ENCODE results near the gene PRR16. TPM values are rescaled to one million over a fixed set of nuclear protein-coding genes. Genes with fewer than 3 reads are reported as not detected.

Gene PRR16
- total RNA-seq, 1 donor from 2014 or later = 0.25 TPM

DNA sequence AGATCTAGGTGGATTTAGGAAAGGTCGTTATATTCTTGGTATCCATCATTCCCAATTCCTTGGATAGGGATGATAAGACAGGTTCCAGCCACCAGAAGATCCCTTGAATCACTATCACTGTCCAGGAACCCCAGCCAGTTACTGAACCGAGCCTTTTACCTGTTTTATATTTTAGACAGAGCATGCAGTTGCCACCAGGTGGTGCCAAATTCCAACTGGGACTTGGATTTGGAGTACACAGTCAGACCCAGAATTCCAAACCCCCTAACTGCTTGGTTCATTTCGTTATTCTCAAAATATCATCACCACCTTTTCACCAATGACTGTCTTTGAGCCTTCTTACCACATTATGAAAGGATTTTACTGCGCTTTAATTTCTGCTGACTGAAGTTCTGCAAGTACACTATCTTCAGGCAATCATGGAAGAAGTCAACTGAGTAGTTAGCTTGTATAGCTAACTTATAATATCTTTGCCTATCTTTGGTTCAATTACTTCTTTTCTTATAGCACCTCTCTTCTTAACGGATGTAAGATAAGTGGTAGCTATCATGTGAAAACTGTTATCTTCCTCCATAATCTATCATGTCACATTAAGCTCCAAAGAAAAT lies 191.8 kb downstream of the PRR16 start:
- H3K27me3 Mint-ChIP-seq (ENCODE audit: unreplicated experiment) = no peaks in the 10 kb centered on the region
- DNase-seq = peak; percentile 47
- no peaks in the 10 kb centered on the region for H3K4me1 Mint-ChIP-seq (ENCODE audit: low read depth, unreplicated experiment)

DNA sequence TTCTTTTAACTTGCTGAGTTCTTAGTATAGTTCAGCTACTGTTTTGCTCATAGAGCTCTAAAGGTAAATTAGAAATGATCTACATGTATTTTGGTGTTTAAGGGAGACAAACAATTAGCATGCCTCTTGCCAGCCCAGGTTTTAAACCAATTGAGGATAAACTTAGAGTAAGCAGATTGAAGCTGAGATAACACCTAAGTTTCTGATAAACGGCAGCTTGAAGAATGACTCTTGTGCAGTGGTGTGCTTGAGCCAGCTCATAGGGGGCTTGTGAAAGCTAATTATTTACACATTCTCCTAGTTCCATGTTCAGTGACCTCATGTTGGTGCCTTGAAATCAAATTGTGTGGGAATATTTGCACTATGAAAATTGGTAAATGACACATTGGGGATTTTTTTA lies 193.0 kb downstream of the PRR16 start:
- TF ChIP-seq, protein P1, sequence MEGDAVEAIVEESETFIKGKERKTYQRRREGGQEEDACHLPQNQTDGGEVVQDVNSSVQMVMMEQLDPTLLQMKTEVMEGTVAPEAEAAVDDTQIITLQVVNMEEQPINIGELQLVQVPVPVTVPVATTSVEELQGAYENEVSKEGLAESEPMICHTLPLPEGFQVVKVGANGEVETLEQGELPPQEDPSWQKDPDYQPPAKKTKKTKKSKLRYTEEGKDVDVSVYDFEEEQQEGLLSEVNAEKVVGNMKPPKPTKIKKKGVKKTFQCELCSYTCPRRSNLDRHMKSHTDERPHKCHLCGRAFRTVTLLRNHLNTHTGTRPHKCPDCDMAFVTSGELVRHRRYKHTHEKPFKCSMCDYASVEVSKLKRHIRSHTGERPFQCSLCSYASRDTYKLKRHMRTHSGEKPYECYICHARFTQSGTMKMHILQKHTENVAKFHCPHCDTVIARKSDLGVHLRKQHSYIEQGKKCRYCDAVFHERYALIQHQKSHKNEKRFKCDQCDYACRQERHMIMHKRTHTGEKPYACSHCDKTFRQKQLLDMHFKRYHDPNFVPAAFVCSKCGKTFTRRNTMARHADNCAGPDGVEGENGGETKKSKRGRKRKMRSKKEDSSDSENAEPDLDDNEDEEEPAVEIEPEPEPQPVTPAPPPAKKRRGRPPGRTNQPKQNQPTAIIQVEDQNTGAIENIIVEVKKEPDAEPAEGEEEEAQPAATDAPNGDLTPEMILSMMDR (IDR thresholded peaks at IDR 0.05; ENCODE audit: partially characterized antibody, unreplicated experiment) = no peak
- no peaks in the 10 kb centered on the region for H3K36me3 Mint-ChIP-seq (ENCODE audit: unreplicated experiment)
- no peaks in the 10 kb centered on the region for H3K9me3 Mint-ChIP-seq (ENCODE audit: unreplicated experiment)
- H3K27me3 Mint-ChIP-seq (ENCODE audit: unreplicated experiment) = no peaks in the 10 kb centered on the region
- H3K4me3 Mint-ChIP-seq (ENCODE audit: unreplicated experiment) = no peak overlapping the region
- no peak overlapping the region for H3K27ac Mint-ChIP-seq (ENCODE audit: unreplicated experiment)
- H3K4me1 Mint-ChIP-seq (ENCODE audit: low read depth, unreplicated experiment) = no peaks in the 10 kb centered on the region
- no peak for DNase-seq

More for the DNA sequence above, 191.8 kb downstream of the PRR16 start:
- Mint-ChIP-seq H3K36me3 (ENCODE audit: unreplicated experiment) (no peaks in the 10 kb centered on the region), H3K9me3 (ENCODE audit: unreplicated experiment) (no peaks in the 10 kb centered on the region), H3K4me3 (ENCODE audit: unreplicated experiment) (no peak overlapping the region), H3K27ac (ENCODE audit: unreplicated experiment) (no peak overlapping the region)
- TF ChIP-seq, protein P1 (IDR thresholded peaks at IDR 0.05; ENCODE audit: partially characterized antibody, unreplicated experiment) = peak; percentile 64

DNA sequence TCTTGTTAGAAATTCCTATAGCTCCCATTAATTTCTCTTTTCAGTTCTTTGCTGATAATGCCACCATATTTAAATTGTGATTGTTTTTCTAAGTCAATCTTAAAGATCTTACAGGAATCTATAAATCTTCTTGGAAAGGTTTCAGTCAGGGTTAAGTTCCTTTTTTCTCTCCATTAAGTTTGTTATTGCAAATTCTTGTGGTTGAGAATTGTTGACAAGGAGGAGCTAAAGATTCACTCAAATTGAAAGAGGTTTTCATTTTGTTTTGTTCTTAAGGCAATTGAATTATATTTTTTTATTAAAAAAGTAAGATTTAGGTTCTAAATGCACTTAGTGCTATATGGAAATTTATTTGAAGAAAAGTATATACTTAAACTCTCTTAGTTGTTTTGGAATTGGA lies 213.4 kb downstream of the PRR16 start:
- Mint-ChIP-seq H3K4me3 (ENCODE audit: unreplicated experiment) (no peak overlapping the region), H3K9me3 (ENCODE audit: unreplicated experiment) (no peaks in the 10 kb centered on the region), H3K4me1 (ENCODE audit: low read depth, unreplicated experiment) (no peaks in the 10 kb centered on the region), H3K27me3 (ENCODE audit: unreplicated experiment) (no peaks in the 10 kb centered on the region), H3K27ac (ENCODE audit: unreplicated experiment) (no peak overlapping the region), H3K36me3 (ENCODE audit: unreplicated experiment) (no peaks in the 10 kb centered on the region)
- TF ChIP-seq, protein P1 (IDR thresholded peaks at IDR 0.05; ENCODE audit: partially characterized antibody, unreplicated experiment) = no peak
- no peak for DNase-seq

DNA sequence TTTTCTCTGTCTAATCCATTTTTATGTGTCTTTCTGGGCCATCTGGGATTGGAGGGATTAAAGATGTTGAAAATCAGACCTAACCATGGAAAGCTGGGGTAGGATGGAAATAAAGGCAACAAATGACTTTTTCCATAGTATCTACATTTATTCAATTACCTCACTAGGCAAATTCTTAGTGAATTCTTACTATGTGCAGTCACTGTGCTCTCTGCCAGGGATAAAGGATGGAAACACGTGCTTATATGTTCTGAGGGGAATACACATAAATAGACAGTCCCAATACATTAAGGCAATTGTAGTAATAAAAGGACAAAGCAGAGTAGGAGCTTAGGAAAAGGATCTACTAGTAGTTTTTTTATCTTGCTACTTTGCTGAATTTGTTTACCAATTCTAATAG lies 214.2 kb downstream of the PRR16 start:
- Mint-ChIP-seq H3K4me3 (ENCODE audit: unreplicated experiment) (no peak overlapping the region), H3K27ac (ENCODE audit: unreplicated experiment) (no peak overlapping the region), H3K4me1 (ENCODE audit: low read depth, unreplicated experiment) (no peaks in the 10 kb centered on the region), H3K36me3 (ENCODE audit: unreplicated experiment) (no peaks in the 10 kb centered on the region), H3K9me3 (ENCODE audit: unreplicated experiment) (no peaks in the 10 kb centered on the region), H3K27me3 (ENCODE audit: unreplicated experiment) (no peaks in the 10 kb centered on the region)
- TF ChIP-seq, protein P1 (IDR thresholded peaks at IDR 0.05; ENCODE audit: partially characterized antibody, unreplicated experiment) = no peak
- DNase-seq = no peak

DNA sequence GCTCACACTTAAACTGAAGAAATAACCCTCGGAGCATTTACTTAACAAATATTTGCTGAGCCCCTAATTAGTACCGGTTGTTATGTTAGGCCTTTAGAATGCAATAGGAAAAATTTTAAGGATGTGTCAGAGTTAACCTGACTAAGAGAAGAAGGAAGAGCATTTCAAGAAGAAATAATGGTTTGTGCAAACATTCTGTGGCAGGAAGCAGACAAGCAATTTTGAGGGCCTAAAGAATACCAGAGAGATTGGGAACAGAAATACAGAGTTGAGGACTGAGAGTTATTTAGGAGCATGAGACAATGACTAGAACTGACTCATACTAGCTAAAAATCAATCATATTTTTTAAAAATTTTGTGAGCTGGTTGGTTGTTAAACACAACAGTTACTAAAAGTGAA lies 218.8 kb downstream of the PRR16 start:
- TF ChIP-seq, protein P1 (IDR thresholded peaks at IDR 0.05; ENCODE audit: partially characterized antibody, unreplicated experiment) = no peak
- Mint-ChIP-seq H3K36me3 (ENCODE audit: unreplicated experiment) (no peaks in the 10 kb centered on the region), H3K4me3 (ENCODE audit: unreplicated experiment) (no peak overlapping the region), H3K9me3 (ENCODE audit: unreplicated experiment) (no peaks in the 10 kb centered on the region), H3K27ac (ENCODE audit: unreplicated experiment) (no peak overlapping the region), H3K4me1 (ENCODE audit: low read depth, unreplicated experiment) (no peaks in the 10 kb centered on the region), H3K27me3 (ENCODE audit: unreplicated experiment) (peaks cover 2% of the 10 kb centered on the region)
- no peak for DNase-seq

Data from glutamatergic neuron (in vitro differentiated cells).